Panc1 (cell line): Measurements from ENCODE around the gene RYR3.

Experiments
- POLR2AphosphoS5 ChIP-seq: IDR thresholded peaks from 2 replicates; pipeline ENCODE4 v1.6.1; 2012; ENCODE audit warnings: mild to moderate bottlenecking, low read depth, low read length, moderate library complexity
- SIN3A ChIP-seq: IDR thresholded peaks from 2 replicates; pipeline ENCODE4 v1.6.1; 2012; ENCODE audit warnings: low read depth, mild to moderate bottlenecking, low read length, moderate library complexity, borderline replicate concordance; ENCODE audit not compliant: insufficient read depth
- TCF7L2 ChIP-seq: IDR thresholded peaks from 2 replicates; pipeline ENCODE4 v1.6.1; 2011; ENCODE audit warnings: mild to moderate bottlenecking, low read depth, low read length, inconsistent platforms
- TF ChIP-seq, protein P1 (sequence below), 2 experiments: IDR thresholded peaks; 2 replicates each; pipeline ENCODE4 v1.6.1; 2011 to 2012; ENCODE audit warnings: low read depth in 2 of 2, control low read depth in 1 of 2, low read length in 1 of 2, mild to moderate bottlenecking in 1 of 2, moderate library complexity in 1 of 2; ENCODE audit not compliant: insufficient read depth in 1 of 2
- TF ChIP-seq, protein P2 (sequence below): fragments of 450-650 bp; IDR thresholded peaks from 2 replicates; pipeline ENCODE4 v1.5.1; 2017; ENCODE audit warnings: mild to moderate bottlenecking

DNA sequence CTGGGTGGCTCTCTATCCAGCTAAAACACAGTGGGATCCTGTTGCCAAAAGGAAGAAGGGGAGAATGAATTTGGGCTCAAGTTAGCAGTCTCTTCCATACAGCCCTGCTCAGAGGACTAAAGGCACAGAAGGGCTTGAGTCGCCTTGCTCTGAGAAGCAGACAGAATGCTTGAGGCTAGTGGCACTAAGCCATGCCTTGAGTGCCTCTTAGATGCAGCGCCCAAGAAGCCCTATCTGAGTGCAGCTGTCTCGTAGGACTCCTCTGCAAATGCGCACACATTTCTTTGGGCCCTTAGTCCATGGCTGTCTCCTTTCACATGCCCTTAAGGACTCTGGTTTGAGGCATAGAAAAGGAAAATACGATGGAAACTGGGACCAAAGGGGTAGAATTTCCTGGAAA lies 446.2 kb downstream of the RYR3 start:
- TF ChIP-seq, protein P1, sequence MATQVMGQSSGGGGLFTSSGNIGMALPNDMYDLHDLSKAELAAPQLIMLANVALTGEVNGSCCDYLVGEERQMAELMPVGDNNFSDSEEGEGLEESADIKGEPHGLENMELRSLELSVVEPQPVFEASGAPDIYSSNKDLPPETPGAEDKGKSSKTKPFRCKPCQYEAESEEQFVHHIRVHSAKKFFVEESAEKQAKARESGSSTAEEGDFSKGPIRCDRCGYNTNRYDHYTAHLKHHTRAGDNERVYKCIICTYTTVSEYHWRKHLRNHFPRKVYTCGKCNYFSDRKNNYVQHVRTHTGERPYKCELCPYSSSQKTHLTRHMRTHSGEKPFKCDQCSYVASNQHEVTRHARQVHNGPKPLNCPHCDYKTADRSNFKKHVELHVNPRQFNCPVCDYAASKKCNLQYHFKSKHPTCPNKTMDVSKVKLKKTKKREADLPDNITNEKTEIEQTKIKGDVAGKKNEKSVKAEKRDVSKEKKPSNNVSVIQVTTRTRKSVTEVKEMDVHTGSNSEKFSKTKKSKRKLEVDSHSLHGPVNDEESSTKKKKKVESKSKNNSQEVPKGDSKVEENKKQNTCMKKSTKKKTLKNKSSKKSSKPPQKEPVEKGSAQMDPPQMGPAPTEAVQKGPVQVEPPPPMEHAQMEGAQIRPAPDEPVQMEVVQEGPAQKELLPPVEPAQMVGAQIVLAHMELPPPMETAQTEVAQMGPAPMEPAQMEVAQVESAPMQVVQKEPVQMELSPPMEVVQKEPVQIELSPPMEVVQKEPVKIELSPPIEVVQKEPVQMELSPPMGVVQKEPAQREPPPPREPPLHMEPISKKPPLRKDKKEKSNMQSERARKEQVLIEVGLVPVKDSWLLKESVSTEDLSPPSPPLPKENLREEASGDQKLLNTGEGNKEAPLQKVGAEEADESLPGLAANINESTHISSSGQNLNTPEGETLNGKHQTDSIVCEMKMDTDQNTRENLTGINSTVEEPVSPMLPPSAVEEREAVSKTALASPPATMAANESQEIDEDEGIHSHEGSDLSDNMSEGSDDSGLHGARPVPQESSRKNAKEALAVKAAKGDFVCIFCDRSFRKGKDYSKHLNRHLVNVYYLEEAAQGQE (IDR thresholded peaks at IDR 0.05; ENCODE audit: insufficient read depth in 1 of 2, low read depth in 2 of 2, low read length in 1 of 2) = no peak
- TF ChIP-seq, protein P2, sequence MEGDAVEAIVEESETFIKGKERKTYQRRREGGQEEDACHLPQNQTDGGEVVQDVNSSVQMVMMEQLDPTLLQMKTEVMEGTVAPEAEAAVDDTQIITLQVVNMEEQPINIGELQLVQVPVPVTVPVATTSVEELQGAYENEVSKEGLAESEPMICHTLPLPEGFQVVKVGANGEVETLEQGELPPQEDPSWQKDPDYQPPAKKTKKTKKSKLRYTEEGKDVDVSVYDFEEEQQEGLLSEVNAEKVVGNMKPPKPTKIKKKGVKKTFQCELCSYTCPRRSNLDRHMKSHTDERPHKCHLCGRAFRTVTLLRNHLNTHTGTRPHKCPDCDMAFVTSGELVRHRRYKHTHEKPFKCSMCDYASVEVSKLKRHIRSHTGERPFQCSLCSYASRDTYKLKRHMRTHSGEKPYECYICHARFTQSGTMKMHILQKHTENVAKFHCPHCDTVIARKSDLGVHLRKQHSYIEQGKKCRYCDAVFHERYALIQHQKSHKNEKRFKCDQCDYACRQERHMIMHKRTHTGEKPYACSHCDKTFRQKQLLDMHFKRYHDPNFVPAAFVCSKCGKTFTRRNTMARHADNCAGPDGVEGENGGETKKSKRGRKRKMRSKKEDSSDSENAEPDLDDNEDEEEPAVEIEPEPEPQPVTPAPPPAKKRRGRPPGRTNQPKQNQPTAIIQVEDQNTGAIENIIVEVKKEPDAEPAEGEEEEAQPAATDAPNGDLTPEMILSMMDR = no peak
- TF ChIP-seq POLR2AphosphoS5 (no peak), SIN3A (no peak), TCF7L2 (no peak)
